Measurements from ENCODE around the gene PDE8A.

DNA sequence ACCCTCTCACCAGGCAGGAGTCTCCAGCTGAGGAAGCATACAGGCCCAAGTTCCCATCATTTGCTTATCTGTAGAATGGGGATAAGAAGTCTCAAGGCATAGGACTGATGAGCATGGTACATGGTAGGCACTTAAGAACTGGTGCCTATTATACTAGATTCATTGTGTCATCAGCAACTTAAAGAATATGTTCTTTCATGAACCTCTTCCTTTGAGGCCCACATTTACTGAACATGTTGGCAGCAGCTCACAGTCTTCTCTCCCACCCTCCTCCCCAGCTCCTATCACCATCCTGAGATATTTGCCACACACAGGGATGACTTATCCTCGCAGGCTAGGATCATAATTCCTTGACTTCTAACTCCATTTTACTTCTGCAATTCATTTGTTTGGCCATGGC lies 142.5 kb downstream of the PDE8A start:
- no peak for TF ChIP-seq EZH2 (IDR thresholded peaks at IDR 0.05)
- TF ChIP-seq, protein P1, sequence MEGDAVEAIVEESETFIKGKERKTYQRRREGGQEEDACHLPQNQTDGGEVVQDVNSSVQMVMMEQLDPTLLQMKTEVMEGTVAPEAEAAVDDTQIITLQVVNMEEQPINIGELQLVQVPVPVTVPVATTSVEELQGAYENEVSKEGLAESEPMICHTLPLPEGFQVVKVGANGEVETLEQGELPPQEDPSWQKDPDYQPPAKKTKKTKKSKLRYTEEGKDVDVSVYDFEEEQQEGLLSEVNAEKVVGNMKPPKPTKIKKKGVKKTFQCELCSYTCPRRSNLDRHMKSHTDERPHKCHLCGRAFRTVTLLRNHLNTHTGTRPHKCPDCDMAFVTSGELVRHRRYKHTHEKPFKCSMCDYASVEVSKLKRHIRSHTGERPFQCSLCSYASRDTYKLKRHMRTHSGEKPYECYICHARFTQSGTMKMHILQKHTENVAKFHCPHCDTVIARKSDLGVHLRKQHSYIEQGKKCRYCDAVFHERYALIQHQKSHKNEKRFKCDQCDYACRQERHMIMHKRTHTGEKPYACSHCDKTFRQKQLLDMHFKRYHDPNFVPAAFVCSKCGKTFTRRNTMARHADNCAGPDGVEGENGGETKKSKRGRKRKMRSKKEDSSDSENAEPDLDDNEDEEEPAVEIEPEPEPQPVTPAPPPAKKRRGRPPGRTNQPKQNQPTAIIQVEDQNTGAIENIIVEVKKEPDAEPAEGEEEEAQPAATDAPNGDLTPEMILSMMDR (IDR thresholded peaks at IDR 0.05), result no peak
- no peak for TF ChIP-seq EZH2phosphoT487 (IDR thresholded peaks at IDR 0.05)

Data from neural progenitor cell (in vitro differentiated cells).